GM21423 (cell line): ENCODE data around the gene STYXL1.
"Not testable (repeated sequence)": the region's sequence is repeated elsewhere in the genome, so short reads cannot be mapped to it uniquely, and the experiment has no call there.

Experiments used
- ATAC-seq: cut with Tn5 transposase; IDR thresholded peaks from one replicate; pipeline ENCODE4 v1.9.1; 2021; ENCODE audit warnings: mild to moderate bottlenecking, moderate library complexity; ENCODE audit not compliant: unreplicated experiment

Gene STYXL1, protein sequence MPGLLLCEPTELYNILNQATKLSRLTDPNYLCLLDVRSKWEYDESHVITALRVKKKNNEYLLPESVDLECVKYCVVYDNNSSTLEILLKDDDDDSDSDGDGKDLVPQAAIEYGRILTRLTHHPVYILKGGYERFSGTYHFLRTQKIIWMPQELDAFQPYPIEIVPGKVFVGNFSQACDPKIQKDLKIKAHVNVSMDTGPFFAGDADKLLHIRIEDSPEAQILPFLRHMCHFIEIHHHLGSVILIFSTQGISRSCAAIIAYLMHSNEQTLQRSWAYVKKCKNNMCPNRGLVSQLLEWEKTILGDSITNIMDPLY

DNA sequence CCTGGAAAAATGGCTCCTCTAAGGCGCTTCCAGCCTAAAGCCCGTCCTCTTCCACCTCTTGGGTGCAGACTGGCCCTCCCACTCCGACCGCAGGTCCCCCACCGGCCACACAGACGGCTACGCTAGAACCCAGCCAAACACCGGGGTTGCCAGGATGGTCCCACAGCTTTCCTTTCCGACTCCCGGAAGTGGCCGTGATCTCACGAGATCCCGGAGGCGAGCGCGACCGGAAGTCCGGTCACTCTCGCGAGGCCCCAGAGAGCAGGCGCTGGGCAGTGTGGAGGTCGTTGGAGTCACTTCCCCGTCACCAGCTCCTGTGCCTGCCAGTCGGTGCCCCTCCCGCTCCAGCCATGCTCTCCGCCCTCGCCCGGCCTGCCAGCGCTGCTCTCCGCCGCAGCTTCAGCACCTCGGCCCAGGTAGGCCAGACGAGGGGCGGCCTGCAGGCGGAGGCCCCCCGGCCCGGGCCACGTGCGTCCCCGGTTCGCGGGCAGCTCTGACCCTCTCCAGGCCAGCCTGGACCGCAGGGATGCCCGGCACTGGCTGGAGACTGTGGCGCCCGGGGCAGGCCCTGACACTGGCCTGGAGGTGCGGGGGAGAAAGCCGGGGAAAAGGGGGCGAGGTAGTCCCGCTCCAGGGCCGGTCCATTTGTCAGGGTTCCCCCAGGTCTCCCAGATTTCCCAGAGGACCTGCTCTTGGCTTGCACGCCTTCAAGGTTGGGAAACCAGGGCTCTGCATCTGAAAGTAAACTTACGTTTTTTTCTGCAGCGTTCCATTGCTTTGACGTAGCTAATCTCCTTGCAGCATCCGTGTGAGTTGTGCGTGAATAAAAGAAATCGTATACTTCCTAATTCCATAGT lies at the start of gene STYXL1, which contains the start of gene MDH2:
STYXL1 (minus strand) TSS at position 190 of the 857 bp plus-strand sequence. CDS start 17,477 bp downstream, outside the sequence.
MDH2 (plus strand) TSS at position 296 of the 857 bp plus-strand sequence; CDS start at position 351, 55 bp downstream.
- peak; percentile 95 for ATAC-seq

DNA sequence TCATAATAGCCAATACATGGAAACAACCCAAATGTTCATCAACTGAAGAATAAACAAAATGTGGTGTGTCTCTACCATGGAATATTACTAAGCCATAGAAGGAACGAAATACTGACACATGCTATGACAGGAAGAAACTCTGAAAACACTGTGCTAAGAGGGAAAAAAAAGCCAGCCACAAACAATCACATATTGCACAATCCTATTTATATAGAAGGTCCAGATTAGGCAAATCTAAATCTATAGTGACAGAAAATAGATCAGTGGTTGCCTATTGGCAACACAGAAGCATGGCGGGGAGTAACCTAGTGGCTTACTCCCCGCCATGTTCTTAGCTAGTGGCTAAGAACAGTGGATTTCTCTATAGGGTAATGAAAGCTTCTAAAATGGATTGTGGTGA lies 48.1 kb upstream of the STYXL1 start:
- no peak for ATAC-seq

DNA sequence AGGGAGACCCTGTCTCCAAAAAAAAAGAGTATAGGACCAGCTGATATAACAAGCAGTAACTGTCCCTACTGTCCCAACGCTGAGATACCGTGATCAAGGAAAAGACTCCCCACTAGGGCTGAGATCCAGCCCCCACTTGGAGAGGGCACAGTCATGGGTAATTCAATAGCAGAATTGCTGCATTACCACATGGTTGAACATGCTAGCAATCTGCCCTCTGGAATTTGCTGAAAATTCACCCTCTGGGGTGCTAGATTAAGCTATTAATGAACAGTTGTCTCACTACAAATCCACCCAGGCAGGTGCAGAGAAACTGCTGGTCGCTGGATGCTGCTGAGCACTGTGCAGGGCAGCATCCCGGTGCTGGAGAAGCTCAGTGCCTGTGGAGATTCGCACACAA lies 46.5 kb upstream of the STYXL1 start:
- not testable (repeated sequence) for ATAC-seq

DNA sequence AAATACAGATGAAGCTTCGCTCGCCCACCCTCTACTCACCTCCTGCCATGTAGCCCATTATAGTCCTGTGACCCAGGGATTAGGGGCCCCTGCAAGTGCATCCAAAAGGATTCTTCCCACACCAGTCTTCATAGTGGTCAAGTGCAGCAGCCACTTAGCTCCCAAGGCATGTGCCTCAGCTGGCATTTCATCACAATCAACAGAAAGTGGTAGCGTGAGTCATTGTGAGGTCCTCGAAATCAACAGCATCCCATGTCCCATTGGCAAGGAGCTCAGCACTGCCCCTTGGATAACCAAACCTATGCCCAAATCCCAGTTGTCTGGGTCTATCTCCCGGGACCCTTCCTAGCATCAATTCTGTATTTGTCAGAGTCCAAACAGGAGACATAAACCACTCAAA lies 45.7 kb upstream of the STYXL1 start:
- not testable (repeated sequence) for ATAC-seq

DNA sequence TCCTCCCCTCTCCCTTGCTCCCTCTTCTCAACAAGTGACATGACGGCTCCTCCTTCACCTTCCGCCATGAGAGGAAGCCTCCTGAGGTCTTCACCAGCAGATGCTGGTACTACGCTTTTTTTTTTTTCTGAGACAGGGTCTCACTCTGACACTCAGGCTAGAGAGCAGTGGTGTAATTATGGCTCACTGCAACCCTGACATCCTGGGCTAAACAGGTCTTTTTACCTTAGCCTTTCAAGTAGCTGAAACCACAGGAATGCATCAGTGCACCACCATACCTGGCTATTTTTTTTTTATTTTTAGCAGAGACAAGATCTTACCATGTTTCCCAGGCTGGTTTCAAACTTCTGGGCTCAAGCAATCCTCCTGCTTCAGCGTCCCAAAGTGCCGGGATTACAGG lies 43.7 kb upstream of the STYXL1 start:
- no peak for ATAC-seq

DNA sequence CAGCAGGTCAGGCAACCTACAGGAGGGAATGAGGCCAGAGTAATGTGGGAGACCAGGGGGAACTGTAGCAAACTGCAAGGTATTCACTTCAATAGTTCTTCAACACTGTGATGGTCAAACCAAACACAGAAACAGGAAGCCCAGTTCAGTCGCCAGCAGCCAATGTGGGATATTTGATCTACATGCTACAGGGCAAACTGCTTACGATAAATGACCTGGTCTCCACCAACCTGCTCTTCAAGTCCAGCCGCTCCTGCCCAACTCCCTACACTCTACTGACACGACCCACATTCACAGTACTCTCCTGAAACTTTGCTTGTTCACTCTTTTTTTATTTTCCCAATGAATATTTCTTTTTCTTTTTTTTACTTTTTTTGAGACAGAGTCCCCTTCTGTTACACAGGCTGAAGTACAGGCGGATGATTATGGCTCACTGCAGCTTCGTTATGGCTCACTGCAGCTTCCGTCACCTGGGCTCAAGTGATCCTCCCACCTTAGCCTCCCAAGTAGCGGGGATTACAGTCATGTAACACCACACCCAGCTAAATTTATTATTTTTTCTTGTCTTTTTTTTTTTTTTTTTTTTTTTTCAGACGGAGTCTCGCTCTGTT lies 42.2 kb upstream of the STYXL1 start:
- no peak for ATAC-seq

DNA sequence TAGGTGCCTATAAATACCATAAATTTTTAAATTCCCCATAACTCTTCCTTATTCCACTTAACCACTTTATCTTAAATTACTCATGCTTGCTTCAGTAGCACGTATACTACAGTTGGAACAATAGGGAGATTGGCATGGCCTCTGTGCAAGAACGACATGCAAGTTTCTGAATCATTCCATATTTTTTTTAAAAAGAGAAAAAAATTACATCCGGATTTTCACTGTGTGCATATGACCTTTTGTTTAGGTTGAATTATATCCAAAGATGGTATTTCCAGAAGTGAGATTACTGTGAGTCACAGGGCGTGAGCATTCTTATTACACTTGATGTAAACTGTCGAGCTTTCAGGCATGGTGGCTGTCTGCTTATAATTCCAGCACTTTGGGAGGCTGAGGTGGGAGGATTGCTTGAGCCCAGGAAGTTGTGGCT lies 39.6 kb upstream of the STYXL1 start:
- ATAC-seq: not testable (repeated sequence)

DNA sequence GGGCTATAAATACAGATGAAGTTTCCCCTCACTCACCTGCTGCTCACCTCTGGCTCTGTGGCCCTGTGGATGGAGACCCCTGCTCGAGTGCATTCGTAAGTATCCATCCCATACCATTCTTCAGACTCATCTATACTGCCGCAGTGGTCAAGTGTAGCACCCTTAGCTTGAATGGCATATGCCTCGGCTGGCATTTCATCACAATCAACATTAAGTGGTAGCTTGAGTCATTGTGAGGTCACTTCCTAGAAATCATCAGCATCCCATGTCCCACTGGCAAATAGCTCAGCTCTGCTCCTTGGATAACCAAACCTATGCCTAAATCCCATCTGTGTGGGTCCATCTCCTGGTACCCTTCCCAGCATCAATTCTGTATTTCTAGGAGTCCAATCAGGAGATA lies 38.3 kb upstream of the STYXL1 start:
- ATAC-seq: no peak

DNA sequence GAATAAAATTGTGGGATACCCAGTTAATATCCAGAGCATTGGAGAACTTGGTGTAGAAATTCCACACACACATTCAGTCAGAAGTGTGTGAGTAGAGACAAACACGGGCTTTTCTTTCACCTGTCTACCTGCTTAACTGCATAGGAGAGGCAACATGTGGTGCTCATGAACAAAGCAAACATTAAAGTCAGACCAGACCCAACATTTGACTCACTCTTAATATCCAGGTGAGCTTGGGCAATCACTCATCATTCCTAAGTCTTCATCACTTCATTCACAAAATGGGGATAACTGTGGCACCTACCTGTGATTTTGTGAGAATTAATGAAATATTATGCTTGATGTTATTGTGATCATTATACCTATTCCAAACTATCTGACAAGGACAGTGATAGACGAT lies 36.3 kb upstream of the STYXL1 start:
- ATAC-seq: not testable (repeated sequence)

DNA sequence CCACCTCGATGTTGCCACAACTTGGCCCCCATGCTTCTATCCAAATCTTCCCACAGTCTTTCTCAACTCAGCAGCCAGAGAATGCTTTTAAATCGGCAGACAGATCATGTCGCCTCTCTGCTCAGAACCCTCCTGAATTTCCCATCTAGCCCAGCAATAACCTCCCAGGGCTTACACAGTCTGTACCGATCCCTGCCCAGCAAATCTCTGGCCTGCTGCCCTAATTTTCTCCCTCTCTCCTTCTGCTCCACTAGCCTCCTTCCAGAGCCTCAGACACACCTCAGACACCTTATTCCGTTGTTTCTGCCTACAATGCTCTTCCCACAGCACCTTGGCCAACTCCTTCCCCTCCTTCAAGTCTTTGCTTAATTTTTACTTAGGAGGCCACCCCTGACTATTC lies 32.4 kb upstream of the STYXL1 start:
- no peak for ATAC-seq

DNA sequence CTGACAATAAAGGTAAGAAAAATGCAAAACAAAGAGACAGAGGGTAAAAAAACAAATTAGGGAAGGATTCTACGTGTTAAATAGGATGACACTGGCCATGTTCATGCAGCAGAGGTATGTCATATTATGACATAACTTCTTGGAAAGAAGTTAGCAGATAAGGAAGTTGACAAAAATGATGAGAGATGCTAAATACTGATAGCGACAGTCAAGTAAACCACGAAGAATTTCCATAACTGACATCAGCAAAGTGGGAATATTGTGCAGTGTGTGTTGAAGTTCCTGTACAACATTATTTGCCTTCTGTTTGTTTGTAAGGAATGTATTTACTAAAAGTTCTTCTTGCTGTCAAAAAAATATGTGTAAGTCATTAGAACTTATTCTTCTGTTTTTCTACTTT lies 29.6 kb upstream of the STYXL1 start:
- ATAC-seq: no peak

DNA sequence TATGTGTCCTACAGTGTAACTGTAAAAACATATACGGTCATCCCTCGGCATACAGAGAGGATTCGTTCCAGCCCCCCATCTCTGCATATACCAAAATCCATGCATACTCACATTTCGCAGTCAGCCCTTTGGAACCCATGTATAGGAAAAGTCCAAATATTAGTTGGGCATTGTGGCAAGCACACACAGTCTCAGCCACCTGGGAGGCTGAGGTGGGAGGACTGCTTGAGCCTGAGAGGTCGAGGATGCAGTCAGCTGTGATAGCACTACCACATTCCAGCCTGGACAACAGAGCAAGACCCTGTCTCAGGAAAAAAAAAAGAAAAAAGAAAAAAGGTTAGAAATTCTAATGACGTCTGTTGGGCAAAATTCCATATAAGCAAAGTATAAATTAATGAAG lies 29.2 kb upstream of the STYXL1 start:
- ATAC-seq: no peak

DNA sequence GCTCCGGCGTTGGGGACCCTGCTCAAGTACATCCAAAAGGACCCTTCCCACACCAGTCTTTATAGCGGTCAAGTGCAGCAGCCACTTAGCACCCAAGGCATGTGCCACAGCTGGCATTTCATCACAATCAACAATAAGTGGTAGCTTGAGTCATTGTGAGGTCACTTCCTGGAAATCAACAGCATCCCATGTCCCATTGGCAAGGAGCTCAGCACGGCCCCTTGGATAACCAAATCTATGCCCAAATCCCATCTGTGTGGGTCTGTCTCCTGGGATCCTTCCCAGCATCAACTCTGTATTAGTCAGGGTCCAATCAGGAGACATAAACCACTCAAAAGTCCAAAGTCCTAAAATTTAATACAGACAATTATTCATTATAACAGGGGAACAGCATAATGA lies 27.2 kb upstream of the STYXL1 start:
- no peak for ATAC-seq

DNA sequence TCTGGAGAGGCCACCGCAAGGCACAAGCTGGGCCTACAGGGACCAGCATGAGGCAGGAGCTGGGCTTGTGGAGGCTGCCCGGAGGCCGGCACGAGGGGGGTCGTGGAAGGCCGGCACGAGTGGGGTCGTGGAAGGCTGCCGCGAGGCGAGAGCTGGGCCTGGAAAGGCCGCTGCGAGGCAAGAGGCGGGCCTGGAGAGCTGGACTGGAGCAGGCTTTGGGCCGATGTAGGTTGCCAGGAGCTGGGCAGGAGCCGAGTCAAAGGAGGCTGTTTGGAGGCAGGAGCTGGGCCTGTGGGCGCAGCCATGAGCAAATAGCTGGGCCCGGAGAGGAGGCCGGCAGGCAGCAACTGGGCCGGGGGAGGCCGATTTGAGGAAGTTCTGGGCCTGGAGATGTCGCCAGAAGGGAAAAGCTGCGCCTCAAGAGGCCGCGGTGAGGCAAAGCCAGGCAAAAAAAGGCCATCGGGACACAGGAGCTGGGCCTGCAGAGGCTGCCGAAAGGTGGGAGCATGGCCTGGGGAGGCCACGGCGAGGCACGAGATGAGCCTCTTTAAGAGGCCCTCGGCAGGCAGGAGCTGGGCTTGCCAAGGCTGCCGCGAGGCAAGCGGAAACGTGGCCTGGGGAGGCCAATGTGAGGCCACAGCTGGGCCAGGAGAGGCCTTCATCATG lies 26.6 kb upstream of the STYXL1 start:
- no peak for ATAC-seq

DNA sequence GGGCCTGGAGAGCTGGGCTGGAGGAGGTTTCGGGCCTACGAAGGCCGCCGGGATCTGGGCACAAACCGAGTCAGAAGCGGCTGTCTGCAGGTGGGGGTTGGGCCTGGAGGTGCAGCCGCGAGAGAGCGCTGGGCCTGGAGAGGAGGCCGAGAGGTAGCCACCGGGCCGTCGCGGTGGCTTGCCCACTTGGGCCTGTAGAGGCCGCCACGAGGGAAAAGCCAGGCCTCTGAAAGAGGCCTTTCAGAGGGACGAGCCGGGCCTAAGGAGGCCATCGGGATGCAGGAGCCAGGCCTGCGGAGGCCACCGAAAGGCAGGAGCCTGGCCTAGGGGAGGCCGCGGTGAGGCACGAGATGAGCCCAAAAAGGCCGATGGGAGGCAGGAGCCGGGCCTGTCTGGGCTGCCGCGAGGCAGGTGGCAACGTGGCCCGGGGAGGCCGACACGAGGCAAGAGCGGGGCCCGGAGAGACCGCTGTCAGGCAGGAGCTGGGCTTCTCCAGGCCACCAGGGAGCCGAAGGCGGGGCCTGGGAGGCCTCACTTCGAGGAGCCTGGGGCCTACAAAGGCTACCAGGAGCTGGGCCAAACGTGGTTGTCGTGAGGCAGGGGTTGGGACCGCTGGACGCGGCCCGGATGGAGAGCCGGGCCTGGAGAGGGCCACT lies 25.7 kb upstream of the STYXL1 start:
- ATAC-seq: no peak

DNA sequence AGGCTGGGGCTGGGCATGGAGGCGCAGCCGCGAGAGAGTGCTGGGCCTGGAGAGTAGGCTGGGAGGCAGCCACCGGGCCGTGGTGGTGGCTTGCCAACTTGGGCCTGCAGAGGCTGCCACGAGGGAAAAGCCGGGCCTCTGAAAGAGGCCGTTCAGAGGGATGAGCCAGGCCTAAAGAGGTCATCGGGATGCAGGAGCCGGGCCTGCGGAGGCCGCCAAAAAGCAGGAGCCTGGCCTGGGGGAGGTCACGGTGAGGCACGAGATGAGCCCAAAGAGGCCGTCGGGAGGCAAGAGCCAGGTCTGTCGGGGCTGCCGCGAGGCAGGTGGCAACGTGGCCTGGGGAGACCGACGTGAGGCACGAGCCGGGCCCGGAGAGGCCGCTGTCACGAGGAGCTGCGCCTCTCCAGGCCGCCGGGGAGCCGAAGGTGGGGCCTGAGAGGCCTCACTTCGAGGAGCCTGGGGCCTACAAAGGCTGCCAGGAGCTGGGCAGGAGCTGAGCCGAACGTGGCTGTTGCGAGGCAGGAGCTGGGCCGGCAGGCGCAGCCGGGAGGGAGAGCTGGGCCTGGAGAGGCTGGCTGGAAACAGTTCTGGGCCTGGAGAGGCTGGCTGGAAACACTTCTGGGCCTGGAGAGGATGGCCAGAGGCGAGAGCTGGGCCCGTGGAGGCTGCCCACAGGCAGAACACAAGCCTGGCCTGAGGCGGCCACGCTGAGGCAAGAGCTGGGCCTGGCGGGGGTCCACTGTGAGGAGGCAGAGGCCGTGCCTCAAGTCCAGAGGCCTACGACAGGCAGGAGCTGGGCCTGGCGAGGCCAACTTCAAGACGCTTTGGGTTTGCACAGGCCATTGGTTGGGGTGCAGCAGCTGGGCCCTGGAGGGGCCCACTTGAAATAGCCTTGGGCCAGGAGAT lies 24.7 kb upstream of the STYXL1 start:
- no peak for ATAC-seq

DNA sequence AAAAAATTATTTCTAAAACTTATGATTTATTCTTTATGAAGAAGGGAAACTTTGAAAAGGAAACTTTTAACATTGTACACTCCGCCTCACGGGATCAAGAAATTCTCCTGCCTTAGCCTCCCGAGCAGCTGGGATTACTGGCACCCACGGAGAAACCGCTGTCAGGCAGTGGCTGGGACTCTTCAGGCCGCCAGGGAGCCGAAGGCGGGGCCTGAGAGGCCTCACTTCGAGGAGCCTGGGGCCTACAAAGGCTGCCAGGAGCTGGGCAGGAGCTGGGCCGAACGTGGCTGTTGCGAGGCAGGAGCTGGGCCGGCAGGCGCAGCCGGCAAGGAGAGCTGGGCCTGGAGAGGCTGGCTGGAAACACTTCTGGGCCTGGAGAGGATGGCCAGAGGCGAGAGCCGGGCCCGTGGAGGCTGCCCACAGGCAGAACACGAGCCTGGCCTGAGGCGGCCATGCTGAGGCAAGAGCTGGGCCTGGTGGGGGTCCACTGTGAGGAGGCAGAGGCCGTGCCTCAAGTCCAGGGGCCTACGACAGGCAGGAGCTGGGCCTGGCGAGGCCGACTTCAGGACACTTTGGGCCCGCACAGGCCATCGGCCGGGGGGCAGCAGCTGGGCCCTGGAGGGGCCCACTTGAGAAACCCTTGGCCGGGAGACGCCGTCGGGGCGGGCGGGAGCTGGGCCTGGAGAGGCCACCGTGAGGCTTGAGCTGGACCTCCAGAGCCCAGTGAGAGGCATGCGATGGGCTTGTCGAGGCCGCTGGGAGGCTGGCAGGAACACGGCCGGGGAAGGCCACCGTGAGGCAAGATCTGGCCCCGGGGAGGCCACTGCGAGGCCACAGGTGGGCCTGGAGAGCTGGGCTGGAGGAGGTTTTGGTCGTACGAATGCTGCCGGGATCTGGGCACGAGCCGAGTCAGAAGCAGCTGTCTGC lies 23.8 kb upstream of the STYXL1 start:
- ATAC-seq: no peak

DNA sequence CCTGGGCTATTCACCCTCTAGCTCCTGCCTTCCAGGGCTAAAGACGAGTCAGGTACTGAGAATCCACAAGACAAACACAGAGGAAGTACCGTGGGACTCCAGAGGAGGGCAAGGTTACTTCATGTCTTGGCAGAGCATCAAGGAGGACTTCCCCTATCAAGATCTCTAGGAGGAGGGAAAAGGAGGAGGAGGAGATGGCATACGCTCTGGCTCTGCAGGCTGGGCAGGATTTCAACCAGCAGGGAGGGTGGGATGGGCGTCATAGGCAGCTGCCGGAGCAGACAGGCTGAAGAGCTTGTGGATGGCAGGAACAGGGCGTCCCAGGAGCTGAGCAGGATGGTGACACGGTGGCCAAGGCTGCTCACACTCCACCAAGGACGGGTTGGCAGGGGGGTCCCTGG lies 21.4 kb upstream of the STYXL1 start:
- no peak for ATAC-seq
